Caco-2 (cell line): ENCODE measurements around the gene HHAT. TPM values are rescaled to one million over a fixed set of nuclear protein-coding genes. Genes with fewer than 3 reads are reported as not detected.
"Not testable (repeated sequence)": the region's sequence is repeated elsewhere in the genome, so short reads cannot be mapped to it uniquely, and the experiment has no call there.

Experiments used
- BruUV-seq: library from RNA; stranded (reverse); fragments of 400-500 nt; replicated peaks from 2 replicates; lab custom pipeline; 2021; lab: Mats Ljungman, UMichigan
- CTCF ChIA-PET: fragments of 300-600 bp; sonication (Branson Sonifier 250); formaldehyde crosslinking; loops from one replicate; lab custom pipeline; 2022; ENCODE audit warnings: antibody characterized with exemption; lab: Charles Lee
- POLR2A ChIA-PET: fragments of 300-600 bp; sonication (Branson Sonifier 250); formaldehyde crosslinking; loops from one replicate; lab custom pipeline; 2022; ENCODE audit warnings: antibody characterized with exemption; lab: Charles Lee
- DNase-seq, 2 experiments: peaks; one replicate each; pipeline versions ENCODE4 v3.0.0 to v3.0.0-alpha.2; 2020 to 2022
- H3K27me3 ChIP-seq: replicated peaks from 2 replicates; pipeline ENCODE4 v1.6.0; 2011; ENCODE audit warnings: low read length; ENCODE audit not compliant: control insufficient read depth, insufficient read depth
- H3K36me3 ChIP-seq: 2 replicates; pipeline ENCODE4 v1.5.1; 2011; ENCODE audit warnings: low read length; ENCODE audit not compliant: control insufficient read depth, insufficient read depth
- H3K4me1 ChIP-seq: fragments of 250-450 bp; sonication (Bioruptor Pico); 2 replicates; pipeline ENCODE4 v1.5.1; 2020; ENCODE audit warnings: mild to moderate bottlenecking
- H3K4me3 ChIP-seq: 2 replicates; pipeline ENCODE4 v1.5.1; 2011; ENCODE audit warnings: low read depth, mild to moderate bottlenecking, control low read depth, low read length
- H3K9me3 ChIP-seq: fragments of 250-450 bp; sonication (Bioruptor Pico); 2 replicates; pipeline ENCODE4 v1.5.1; 2020; ENCODE audit warnings: mild to moderate bottlenecking, moderate library complexity
- H3K27ac Mint-ChIP-seq: one replicate; pipeline ENCODE4 v1.8.0; 2022; ENCODE audit warnings: mixed read lengths; ENCODE audit not compliant: unreplicated experiment
- H3K27me3 Mint-ChIP-seq: one replicate; pipeline ENCODE4 v1.8.0; 2022; ENCODE audit warnings: mixed read lengths; ENCODE audit not compliant: insufficient read depth, unreplicated experiment
- H3K36me3 Mint-ChIP-seq: one replicate; pipeline ENCODE4 v1.8.0; 2022; ENCODE audit warnings: mild to moderate bottlenecking, mixed read lengths; ENCODE audit not compliant: insufficient read depth, unreplicated experiment
- H3K4me1 Mint-ChIP-seq: one replicate; pipeline ENCODE4 v1.8.0; 2022; ENCODE audit warnings: low read depth, mixed read lengths; ENCODE audit not compliant: unreplicated experiment
- H3K4me3 Mint-ChIP-seq: one replicate; pipeline ENCODE4 v1.8.0; 2022; ENCODE audit warnings: mild to moderate bottlenecking, moderate library complexity, mixed read lengths; ENCODE audit not compliant: unreplicated experiment
- H3K9me3 Mint-ChIP-seq: one replicate; pipeline ENCODE4 v1.8.0; 2022; ENCODE audit warnings: mixed read lengths; ENCODE audit not compliant: unreplicated experiment
- intact Hi-C: fragments of 100-400 bp; cut with micrococcal nuclease; formaldehyde crosslinking; loops from one replicate; pipeline ENCODE4 v1.10.0; 2022; ENCODE audit not compliant: unreplicated experiment
- total RNA-seq: library from RNA; stranded (reverse); gene quantifications from 2 replicates; pipeline ENCODE4 v1.2.3, GENCODE V29; 2022
- TF ChIP-seq, protein P1 (sequence below), 2 experiments: fragments of 200-600 bp in 1 of 2; IDR thresholded peaks; 1 replicate in 1 of 2; 2 replicates in 1 of 2; pipeline versions ENCODE4 v1.5.1 to v1.8.0; 2011 to 2022; ENCODE audit warnings: antibody characterized with exemption in 1 of 2, control low read depth in 1 of 2, inconsistent platforms in 1 of 2, low read depth in 1 of 2, low read length in 1 of 2, mild to moderate bottlenecking in 1 of 2, moderate library complexity in 1 of 2; ENCODE audit not compliant: insufficient read depth in 1 of 2, severe bottlenecking in 1 of 2, unreplicated experiment in 1 of 2

The HHAT gene
- total RNA-seq, 1 experiment from 2014 or later, result 3.9 TPM

DNA sequence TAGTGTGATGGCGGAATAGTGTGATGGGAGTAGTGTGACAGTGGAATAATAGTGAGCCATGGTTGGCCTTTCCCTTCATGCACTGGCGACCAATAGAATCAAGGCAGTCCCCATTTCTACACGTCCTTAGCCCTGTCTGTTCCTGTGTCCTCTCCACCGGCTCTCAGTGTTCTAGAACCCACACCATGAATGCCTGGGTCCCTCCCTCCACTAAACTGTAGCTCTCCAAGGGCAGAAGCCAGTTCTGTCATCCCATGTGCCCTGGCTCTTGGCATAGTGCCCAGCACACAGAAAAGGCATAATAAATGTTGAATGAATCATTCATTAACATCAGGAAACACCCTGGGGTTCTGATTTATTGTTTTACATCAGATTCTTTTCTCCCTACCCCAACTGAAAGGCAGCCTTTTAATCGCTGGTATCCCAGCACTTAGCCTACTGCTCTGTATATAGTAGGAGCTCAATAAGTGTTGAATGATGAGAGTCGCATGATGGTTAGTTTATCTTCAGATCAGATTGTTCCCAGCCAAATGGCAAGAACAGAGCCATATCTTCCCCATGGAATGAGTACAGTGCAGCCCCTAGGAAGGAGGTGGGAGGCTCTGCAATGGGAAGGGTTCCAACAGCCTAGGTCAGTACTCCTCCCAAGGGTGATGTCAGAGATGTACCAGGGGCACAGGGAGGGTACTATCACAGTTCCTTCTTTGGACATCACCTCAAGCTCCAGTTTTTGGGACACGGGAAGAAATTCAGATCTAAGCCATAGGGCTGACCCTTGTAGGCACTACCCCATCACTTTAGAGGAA, 325.7 kb downstream of the HHAT start:
- Mint-ChIP-seq H3K36me3 (no peaks in the 10 kb centered on the region), H3K27ac (no peak overlapping the region), H3K9me3 (peaks cover 12% of the 10 kb centered on the region), H3K27me3 (peaks cover 13% of the 10 kb centered on the region), H3K4me1 (no peaks in the 10 kb centered on the region), H3K4me3 (no peak overlapping the region)
- CTCF ChIA-PET, result no interaction called here
- H3K4me3 ChIP-seq, result no peak overlapping the region
- no peak for DNase-seq
- H3K9me3 ChIP-seq, result no peaks in the 10 kb centered on the region
- TF ChIP-seq, protein P1, sequence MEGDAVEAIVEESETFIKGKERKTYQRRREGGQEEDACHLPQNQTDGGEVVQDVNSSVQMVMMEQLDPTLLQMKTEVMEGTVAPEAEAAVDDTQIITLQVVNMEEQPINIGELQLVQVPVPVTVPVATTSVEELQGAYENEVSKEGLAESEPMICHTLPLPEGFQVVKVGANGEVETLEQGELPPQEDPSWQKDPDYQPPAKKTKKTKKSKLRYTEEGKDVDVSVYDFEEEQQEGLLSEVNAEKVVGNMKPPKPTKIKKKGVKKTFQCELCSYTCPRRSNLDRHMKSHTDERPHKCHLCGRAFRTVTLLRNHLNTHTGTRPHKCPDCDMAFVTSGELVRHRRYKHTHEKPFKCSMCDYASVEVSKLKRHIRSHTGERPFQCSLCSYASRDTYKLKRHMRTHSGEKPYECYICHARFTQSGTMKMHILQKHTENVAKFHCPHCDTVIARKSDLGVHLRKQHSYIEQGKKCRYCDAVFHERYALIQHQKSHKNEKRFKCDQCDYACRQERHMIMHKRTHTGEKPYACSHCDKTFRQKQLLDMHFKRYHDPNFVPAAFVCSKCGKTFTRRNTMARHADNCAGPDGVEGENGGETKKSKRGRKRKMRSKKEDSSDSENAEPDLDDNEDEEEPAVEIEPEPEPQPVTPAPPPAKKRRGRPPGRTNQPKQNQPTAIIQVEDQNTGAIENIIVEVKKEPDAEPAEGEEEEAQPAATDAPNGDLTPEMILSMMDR (IDR thresholded peaks at IDR 0.05; ENCODE audit: insufficient read depth in 1 of 2, low read depth in 1 of 2, low read length in 1 of 2, severe bottlenecking in 1 of 2, unreplicated experiment in 1 of 2), result no peak
- no peaks in the 10 kb centered on the region for H3K27me3 ChIP-seq
- POLR2A ChIA-PET, result no interaction called here
- H3K4me1 ChIP-seq, result no peaks in the 10 kb centered on the region
- BruUV-seq, result no TSS peak
- intact Hi-C loops, result no loop called here
- no peaks in the 10 kb centered on the region for H3K36me3 ChIP-seq

- no peaks in the 10 kb centered on the region for H3K36me3 Mint-ChIP-seq
- peaks cover 12% of the 10 kb centered on the region for H3K9me3 Mint-ChIP-seq
- TF ChIP-seq, protein P1 (IDR thresholded peaks at IDR 0.05; ENCODE audit: insufficient read depth in 1 of 2, low read depth in 1 of 2, low read length in 1 of 2, severe bottlenecking in 1 of 2, unreplicated experiment in 1 of 2), result no peak
- intact Hi-C loops, result no loop called here
- ChIA-PET CTCF (no interaction called here), POLR2A (no interaction called here)
- H3K27ac Mint-ChIP-seq, result no peak overlapping the region
- H3K4me3 Mint-ChIP-seq, result no peak overlapping the region
- peaks cover 16% of the 10 kb centered on the region for H3K27me3 Mint-ChIP-seq
- DNase-seq, result no peak
- Histone ChIP-seq H3K27me3 (no peaks in the 10 kb centered on the region), H3K36me3 (no peaks in the 10 kb centered on the region), H3K4me3 (no peak overlapping the region), H3K4me1 (no peaks in the 10 kb centered on the region), H3K9me3 (no peaks in the 10 kb centered on the region)
- no TSS peak for BruUV-seq
- H3K4me1 Mint-ChIP-seq, result no peaks in the 10 kb centered on the region
Observed at GRCh38 chr1:210655511-210655910, 326.8 kb downstream of the HHAT start.

DNA sequence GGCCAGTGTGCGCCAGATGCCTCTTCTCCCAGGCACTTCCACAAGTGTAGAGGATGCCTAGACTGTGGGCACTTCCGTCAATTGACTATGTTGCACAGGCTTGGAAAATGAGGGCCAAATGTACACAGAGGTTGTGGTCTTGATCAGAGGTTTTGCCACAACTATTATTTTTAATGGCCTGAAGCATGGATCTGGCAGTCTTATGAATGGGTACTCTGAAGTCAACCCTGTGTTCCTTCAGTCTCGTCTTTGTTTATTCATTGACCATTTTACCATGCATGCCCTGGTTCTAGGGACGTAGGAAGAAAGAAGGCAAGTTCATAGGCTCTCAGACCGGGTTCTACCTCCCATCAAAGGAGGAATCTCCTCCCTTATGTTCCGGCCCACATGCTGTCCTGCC, 329.1 kb downstream of the HHAT start:
- H3K4me1 ChIP-seq, result no peaks in the 10 kb centered on the region
- TF ChIP-seq, protein P1 (IDR thresholded peaks at IDR 0.05; ENCODE audit: insufficient read depth in 1 of 2, low read depth in 1 of 2, low read length in 1 of 2, severe bottlenecking in 1 of 2, unreplicated experiment in 1 of 2), result no peak
- H3K9me3 Mint-ChIP-seq, result peaks cover 12% of the 10 kb centered on the region
- no peaks in the 10 kb centered on the region for H3K27me3 ChIP-seq
- H3K36me3 ChIP-seq, result no peaks in the 10 kb centered on the region
- H3K4me3 ChIP-seq, result no peak overlapping the region
- intact Hi-C loops, result no loop called here
- ChIA-PET CTCF (no interaction called here), POLR2A (no interaction called here)
- no peak for DNase-seq
- H3K4me3 Mint-ChIP-seq, result no peak overlapping the region
- H3K9me3 ChIP-seq, result no peaks in the 10 kb centered on the region
- no peaks in the 10 kb centered on the region for H3K36me3 Mint-ChIP-seq
- no TSS peak for BruUV-seq
- no peaks in the 10 kb centered on the region for H3K4me1 Mint-ChIP-seq
- no peak overlapping the region for H3K27ac Mint-ChIP-seq
- H3K27me3 Mint-ChIP-seq, result peaks cover 16% of the 10 kb centered on the region

DNA sequence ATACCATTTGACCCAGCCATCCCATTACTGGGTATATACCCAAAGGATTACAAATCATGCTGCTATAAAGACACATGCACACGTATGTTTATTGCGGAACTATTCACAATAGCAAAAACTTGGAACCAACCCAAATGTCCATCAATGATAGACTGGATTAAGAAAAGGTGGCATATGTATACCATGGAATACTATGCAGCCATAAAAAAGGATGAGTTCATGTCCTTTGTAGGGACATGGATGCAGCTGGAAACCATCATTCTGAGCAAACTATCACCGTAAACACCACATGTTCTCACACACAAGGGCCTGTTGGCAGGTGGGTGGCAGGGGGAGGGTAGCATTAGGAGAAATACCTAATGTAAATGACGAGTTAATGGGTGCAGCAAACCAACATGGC, 332.8 kb downstream of the HHAT start:
- H3K9me3 ChIP-seq, H3K4me1 ChIP-seq, H3K27me3 ChIP-seq, H3K36me3 ChIP-seq, H3K4me3 ChIP-seq, H3K4me1 Mint-ChIP-seq, H3K27ac Mint-ChIP-seq, H3K36me3 Mint-ChIP-seq, BruUV-seq, DNase-seq, POLR2A ChIA-PET, H3K4me3 Mint-ChIP-seq, intact Hi-C loops, H3K9me3 Mint-ChIP-seq: not testable (repeated sequence)
- CTCF ChIA-PET, result interaction anchor here (0.5 kb wide), 1 partner anchor 212 kb away, joined by 4 read pairs; no protein-coding TSS in a partner anchor
- peaks cover 16% of the 10 kb centered on the region for H3K27me3 Mint-ChIP-seq
